Subcutaneous adipose tissue (tissue), 4 donors: Measurements from ENCODE around the gene DPP10. TPM values are rescaled to one million over a fixed set of nuclear protein-coding genes. Genes with fewer than 3 reads are reported as not detected.

Experiments used
- total RNA-seq, 4 donors: library from RNA; depleted of rRNA; stranded (reverse); fragments of >200 nt; gene quantifications; one replicate each; pipeline ENCODE4 v1.1.0, GENCODE V29; 2016
- TF ChIP-seq, protein P1 (sequence below): fragments of 450-650 bp; IDR thresholded peaks from one replicate; pipeline ENCODE4 v1.5.1; 2016; ENCODE audit warnings: low read depth, mild to moderate bottlenecking, control low read depth, antibody characterized with exemption, moderate library complexity

DPP10 gene
- total RNA-seq, 4 donors from 2014 or later: 0.94 TPM; not detected in 3

GRCh38 chr2:114742245-114742644 is 299.8 kb downstream of the DPP10 start:
- TF ChIP-seq, protein P1, sequence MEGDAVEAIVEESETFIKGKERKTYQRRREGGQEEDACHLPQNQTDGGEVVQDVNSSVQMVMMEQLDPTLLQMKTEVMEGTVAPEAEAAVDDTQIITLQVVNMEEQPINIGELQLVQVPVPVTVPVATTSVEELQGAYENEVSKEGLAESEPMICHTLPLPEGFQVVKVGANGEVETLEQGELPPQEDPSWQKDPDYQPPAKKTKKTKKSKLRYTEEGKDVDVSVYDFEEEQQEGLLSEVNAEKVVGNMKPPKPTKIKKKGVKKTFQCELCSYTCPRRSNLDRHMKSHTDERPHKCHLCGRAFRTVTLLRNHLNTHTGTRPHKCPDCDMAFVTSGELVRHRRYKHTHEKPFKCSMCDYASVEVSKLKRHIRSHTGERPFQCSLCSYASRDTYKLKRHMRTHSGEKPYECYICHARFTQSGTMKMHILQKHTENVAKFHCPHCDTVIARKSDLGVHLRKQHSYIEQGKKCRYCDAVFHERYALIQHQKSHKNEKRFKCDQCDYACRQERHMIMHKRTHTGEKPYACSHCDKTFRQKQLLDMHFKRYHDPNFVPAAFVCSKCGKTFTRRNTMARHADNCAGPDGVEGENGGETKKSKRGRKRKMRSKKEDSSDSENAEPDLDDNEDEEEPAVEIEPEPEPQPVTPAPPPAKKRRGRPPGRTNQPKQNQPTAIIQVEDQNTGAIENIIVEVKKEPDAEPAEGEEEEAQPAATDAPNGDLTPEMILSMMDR: no peak

GRCh38 chr2:114745700-114746099 is 303.3 kb downstream of the DPP10 start:
- TF ChIP-seq, protein P1: no peak

- TF ChIP-seq, protein P1: no peak
Observed at GRCh38 chr2:114752425-114752824, 310.0 kb downstream of the DPP10 start.

DNA sequence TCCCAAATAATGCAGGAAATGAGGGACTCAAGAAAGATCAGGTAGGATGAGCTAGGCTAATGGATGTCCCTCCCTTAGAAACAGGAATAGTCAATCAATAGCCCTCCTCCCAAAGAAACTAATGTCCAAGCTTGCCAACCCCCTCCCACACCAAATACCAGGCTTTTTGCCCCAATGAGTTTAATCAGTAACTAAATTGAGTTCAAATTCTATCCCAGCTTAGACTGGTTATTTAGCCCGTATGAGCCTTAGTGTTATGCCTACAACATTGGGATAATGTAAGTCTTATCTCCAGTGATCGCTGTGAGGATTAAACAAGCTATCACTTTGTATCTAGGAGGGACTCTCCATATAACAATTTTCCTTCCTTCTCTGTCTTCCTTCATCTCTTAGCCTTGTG is 310.7 kb downstream of the DPP10 start:
- TF ChIP-seq, protein P1: no peak

GRCh38 chr2:114754907-114755563 is 312.6 kb downstream of the DPP10 start:
- TF ChIP-seq, protein P1: no peak

GRCh38 chr2:114762376-114762775 is 319.9 kb downstream of the DPP10 start:
- TF ChIP-seq, protein P1: no peak

DNA sequence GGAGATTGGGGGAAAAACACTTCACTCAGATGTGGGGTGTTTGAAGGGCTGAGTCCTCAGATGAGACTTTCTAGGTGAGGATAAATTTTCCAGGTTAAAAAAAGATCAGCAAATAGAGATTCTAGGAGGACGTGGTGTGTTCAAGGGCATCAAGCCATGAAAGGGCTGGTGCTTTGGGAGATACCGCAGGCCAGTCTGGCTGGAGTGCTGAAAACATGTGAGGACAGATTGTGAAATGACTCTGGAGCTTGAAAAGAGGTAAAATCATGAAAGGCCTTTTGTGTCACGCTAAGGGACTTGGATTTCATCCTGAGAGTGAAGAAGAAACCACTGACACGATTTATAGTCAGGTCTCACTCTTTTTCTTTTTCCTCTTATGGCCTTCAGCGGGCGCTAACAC is 320.5 kb downstream of the DPP10 start:
- TF ChIP-seq, protein P1: no peak
